Measurements from ENCODE around the gene MYLK.

- no peak for TF ChIP-seq CTCF (IDR thresholded peaks at IDR 0.05; ENCODE audit: insufficient read depth, low read depth, low read length)
- TF ChIP-seq EZH2 (IDR thresholded peaks at IDR 0.05; ENCODE audit: insufficient read depth, low read length), result no peak
Observed at GRCh38 chr3:123716411-123716810, 167.7 kb downstream of the MYLK start.

Data from astrocyte (in vitro differentiated cells and primary cell).